Stimulated activated CD8-positive, alpha-beta memory T cell treated with anti-CD3 and anti-CD28 coated beads, Interleukin-15, amount 100 ng/mL, for 1 hour (primary cell): ENCODE data around the gene TMEM114.
"Not testable (repeated sequence)": the region's sequence is repeated elsewhere in the genome, so short reads cannot be mapped to it uniquely, and the experiment has no call there.

Experiments
- DNase-seq: peaks from one replicate; pipeline ENCODE4 v3.0.0-alpha.2; 2020; ENCODE audit warnings: low read depth

The TMEM114 gene

GRCh38 chr16:8572919-8573724 is 17.2 kb downstream of the TMEM114 start:
- DNase-seq = no peak

DNA sequence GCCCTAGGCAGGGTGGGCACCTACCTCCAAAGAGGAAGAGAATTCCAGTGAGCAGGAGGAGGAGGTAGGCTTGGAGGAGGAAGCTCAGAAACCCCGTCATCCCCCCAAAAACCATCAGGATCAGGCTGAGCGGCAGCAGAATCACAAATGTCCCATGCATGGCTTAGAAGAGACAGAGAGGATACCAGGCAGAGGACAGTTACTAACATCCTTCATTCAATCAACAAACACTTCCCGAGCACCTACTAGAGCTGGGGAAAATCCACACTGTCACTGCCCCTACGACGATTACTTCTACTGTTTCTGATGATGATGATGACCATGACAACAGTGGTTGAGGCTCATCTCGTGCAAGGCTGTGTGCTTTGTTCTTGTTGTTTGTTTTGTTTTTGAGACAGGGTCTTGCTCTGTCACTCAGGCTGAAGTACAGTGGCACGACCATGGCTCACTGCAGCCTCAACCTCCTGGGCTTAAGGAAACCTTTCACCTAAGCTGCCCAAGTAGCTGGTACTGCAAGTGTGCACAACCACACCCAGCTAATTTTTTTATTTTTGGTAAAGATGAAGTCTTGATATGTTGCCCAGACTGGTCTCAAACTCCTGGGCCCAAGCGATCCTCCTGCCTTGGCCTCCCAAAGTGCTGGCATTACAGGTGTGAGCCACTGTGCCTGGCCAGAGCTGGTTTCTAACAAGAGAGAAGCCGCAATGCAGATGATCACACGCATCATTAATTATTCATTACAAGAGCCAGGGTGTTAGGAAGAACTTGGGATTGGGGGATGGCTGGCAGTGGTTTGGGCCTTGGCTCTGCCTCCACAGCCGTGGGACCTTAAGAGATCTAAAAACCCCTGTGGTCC is 18.0 kb downstream of the TMEM114 start:
- no peak for DNase-seq

GRCh38 chr16:8571061-8571596 is 19.2 kb downstream of the TMEM114 start:
- no peak for DNase-seq

- DNase-seq = not testable (repeated sequence)
Measured at GRCh38 chr16:8570393-8570792, 19.9 kb downstream of the TMEM114 start.

GRCh38 chr16:8569650-8570346 is 20.5 kb downstream of the TMEM114 start:
- DNase-seq = no peak

GRCh38 chr16:8568231-8568617 is 22.1 kb downstream of the TMEM114 start:
- no peak for DNase-seq

DNA sequence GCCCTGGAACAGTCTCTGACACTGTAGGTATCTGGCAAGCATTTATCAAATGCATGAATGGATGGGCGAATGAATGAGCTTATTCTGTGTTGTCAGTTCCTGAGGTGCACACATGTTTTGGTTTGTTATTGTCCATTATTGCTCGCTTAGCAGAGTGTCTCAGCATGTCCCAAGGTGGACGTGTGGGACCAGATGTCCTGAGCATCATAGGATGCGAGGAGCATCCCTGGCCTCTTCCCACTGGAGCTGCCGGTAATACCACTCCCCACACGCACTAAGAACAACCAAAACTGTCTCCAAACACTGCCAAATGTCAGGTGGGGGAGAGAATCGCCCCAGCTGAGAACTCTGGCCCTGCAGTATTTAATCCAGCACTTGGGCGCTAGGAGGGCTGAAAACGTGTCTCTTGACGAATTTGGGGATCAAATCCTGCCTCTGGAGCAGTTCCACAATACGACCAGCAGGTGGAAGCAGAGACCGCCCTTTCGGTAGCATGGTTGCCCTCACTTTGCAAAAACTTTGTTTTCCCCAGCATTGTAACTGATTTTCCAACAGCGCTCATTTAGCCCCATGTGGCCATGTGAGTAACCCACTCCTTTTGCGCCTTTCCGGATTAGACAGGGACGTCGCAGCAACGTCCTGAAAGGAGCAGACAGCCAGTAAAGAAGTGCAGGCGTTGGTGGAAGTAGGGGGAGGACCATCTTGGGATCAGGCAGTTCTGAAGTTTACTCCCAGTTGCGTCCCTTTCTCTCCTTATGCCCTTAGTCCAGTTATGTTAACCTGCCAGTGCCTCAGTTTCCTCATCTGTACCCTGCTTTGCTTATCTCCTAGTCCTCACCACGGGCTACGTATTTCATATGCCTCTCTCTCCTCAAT is 22.7 kb downstream of the TMEM114 start:
- DNase-seq = peak; percentile 48

DNA sequence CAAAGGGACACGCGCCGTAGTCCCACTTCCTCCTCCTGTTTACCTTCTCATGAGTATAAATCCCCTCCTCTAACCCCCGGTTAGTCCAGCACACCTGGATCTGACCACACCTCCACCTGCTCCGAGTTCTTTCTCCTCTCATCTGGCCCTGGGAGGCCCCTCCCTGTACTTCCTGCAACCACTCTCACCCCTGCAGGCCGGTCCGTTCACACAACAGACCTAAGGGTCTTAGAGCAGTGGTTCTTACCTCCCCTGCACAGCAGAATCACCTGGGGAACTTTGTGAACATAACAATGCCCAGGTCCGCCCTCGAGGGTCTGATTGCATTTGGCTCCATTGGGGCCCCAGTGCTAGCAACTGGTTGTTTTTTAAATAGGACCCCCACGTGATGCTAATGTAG is 24.8 kb downstream of the TMEM114 start:
- DNase-seq = no peak

- no peak for DNase-seq
Measured at GRCh38 chr16:8564934-8565345, 25.4 kb downstream of the TMEM114 start.

- DNase-seq = not testable (repeated sequence)
Measured at GRCh38 chr16:8563944-8564540, 26.3 kb downstream of the TMEM114 start.

GRCh38 chr16:8561496-8561895 is 28.8 kb downstream of the TMEM114 start:
- DNase-seq = no peak

DNA sequence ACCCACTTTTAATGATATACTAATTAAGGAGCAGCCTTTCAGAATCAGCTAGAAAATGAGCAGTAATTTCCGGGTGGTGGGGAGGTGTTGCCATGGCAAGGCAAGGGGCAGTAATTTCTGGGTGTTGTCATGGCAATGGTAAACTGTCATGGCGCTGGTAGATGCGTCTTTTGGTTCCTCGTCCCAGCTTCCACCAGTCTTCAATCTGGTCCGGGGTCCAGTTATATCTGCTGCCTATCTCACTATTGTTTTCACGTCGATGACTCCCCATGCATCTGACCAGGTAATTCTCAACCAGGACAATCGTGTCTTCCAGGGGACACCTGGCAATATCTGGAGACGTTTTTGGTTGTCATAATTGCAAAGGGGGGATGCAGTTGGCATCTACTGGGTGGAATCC is 34.9 kb downstream of the TMEM114 start:
- DNase-seq = no peak

- DNase-seq = no peak
Measured at GRCh38 chr16:8554881-8555280, 35.4 kb downstream of the TMEM114 start.

DNA sequence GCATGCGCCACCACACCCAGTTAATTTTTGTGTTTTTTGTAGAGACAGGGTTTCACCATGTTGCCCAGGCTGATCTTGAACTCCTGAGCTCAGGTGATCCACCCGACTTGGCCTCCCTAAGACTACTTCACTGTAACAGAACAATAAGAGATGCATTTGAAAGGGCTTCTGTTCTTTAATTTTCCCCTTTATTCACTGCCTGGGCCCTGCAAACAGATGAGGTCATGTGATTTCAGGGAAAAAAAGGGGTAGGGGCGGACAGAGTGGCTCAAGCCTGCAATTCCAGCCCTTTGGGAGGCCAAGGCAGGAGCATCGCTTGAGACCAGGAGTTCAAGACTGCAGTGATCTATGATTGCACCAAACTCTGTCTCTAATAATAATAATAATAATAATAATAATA is 36.3 kb downstream of the TMEM114 start:
- DNase-seq = no peak

GRCh38 chr16:8552487-8553221 is 37.7 kb downstream of the TMEM114 start:
- no peak for DNase-seq

DNA sequence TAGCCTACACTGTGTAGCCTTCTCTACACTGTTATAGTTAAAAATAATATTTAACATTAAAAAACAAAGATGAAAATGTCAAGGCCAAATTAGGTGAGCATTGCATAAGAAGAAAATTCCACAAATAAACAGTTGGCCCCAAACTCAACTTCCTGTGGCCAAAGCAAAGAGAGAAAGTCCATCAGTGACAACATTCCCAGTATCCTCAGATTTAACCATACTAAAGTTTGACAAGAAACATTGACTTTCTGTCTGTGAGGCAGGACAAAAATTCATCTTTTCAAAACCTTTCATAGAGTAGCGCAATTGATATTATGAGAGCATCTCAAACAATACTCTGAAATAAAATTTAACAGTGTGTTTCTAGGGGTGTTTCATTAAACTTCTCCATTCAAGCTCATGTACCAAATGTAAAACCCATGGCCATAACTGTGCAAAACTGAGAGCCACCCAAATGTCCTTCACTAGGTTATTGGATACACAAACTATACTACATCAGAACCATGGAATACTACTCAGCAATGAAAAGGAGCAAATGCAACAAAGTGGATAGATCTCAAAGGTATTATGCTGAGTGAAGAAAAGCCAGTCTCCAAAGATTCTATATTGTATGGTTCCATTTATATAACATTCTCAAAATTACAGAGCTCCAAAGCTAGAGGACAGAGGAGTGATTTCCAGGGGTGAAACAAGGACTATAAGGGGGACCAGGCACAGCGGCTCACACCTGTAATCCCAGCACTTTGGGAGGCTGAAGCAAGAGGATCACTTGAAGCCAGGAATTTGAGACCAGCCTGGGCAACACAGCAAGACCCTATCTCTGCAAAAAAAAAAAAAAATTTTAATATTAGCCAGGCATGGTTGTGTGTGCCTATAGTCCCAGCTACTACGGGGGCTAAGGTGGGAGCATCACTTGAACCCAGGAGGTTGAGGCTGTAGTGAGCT is 38.7 kb downstream of the TMEM114 start:
- no peak for DNase-seq

DNA sequence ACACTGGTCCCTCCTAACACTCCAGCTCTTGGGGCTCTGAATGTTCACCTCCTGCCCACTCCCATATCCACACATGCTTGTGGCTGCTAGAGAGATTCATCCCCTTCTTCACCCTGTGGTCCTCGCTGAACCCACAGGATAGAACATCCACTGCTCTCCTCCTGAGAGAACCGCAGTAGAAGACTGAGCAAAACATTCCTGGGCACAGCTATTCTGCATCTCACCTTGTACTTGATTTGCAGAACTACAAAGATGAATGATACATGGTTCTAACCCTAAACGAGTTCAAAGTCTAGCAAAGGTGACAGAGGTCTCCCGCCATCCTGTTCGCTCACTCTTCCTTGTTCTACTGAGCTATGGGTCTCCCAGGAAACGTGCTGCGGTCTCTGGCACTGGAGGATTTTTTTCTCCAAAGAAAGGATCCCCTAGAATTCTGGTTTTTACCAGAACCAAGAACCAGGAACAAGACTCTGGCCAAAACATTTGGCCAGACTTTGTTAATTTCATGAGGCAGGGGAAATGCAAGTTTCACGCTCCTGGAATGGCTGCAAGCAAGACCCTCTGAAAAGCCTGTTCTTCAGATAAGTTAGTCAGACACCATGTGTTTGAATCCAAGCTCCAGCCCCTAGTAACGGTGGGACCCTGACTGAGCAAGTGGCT is 39.5 kb downstream of the TMEM114 start:
- no peak for DNase-seq

- DNase-seq = no peak
Measured at GRCh38 chr16:8549843-8550412, 40.4 kb downstream of the TMEM114 start.
